Effector memory CD4-positive, alpha-beta T cell (primary cell): Measurements from ENCODE around the gene HOXB3.

ENCODE experiments used
- DNase-seq, 3 donors: peaks; one replicate each; pipeline ENCODE4 v3.0.0-alpha.2; 2020
- H3K27ac ChIP-seq: 2 replicates; pipeline ENCODE4 v1.7.0; 2013; ENCODE audit warnings: mild to moderate bottlenecking, low read length, moderate library complexity; ENCODE audit not compliant: insufficient read depth, poor library complexity, severe bottlenecking
- H3K27me3 ChIP-seq: replicated peaks from 2 replicates; pipeline ENCODE4 v1.7.0; 2013; ENCODE audit warnings: mild to moderate bottlenecking, low read length; ENCODE audit not compliant: insufficient read depth, control insufficient read depth, poor library complexity, severe bottlenecking
- H3K36me3 ChIP-seq: 2 replicates; pipeline ENCODE4 v1.7.0; 2013; ENCODE audit warnings: mild to moderate bottlenecking, low read length, moderate library complexity; ENCODE audit not compliant: control insufficient read depth, insufficient read depth
- H3K4me1 ChIP-seq: 2 replicates; pipeline ENCODE4 v1.7.0; 2013; ENCODE audit warnings: low read length, mild to moderate bottlenecking; ENCODE audit not compliant: control insufficient read depth, insufficient read depth, poor library complexity, severe bottlenecking
- H3K4me3 ChIP-seq: 2 replicates; pipeline ENCODE4 v1.7.0; 2013; ENCODE audit warnings: low read length, low read depth, mild to moderate bottlenecking; ENCODE audit not compliant: insufficient read depth, poor library complexity, severe bottlenecking
- H3K9me3 ChIP-seq: 2 replicates; pipeline ENCODE4 v1.7.0; 2013; ENCODE audit warnings: mild to moderate bottlenecking, low read length, moderate library complexity; ENCODE audit not compliant: control insufficient read depth

Gene HOXB3

DNA sequence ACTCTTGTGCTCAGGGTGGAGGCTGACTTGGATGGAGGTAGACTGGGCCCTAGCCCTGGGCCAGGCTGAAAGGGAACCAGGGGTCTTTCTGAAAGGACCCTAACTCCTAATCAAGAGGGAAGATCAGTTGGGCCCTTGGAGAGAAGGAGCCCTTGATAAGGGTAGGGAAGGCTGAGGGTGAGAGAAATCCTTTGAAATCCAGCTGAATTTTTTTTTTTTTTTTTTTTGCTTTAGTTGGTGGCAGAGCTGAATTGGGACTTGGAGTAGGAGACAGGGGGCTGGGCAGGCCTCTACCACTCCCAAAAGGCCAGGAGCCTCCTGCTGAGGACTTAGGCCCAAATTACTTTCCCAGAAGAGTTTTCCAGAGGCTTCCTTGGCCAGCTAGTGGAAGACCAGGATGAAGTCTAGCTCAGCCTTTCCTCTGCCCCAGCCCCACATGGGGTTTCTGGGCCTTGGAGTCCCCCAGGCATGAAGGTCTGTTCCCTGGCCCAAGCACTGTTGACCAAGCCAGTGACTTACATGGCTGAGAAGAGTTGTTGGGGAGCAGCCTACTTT is 643 bp upstream of the HOXB3 start:
- peaks cover 27% of the 10 kb centered on the region for H3K4me1 ChIP-seq
- H3K27me3 ChIP-seq = peaks cover 30% of the 10 kb centered on the region
- H3K36me3 ChIP-seq = no peaks in the 10 kb centered on the region
- no peaks in the 10 kb centered on the region for H3K9me3 ChIP-seq
- no peak overlapping the region for H3K4me3 ChIP-seq
- H3K27ac ChIP-seq = no peak overlapping the region
- DNase-seq = no peak

DNA sequence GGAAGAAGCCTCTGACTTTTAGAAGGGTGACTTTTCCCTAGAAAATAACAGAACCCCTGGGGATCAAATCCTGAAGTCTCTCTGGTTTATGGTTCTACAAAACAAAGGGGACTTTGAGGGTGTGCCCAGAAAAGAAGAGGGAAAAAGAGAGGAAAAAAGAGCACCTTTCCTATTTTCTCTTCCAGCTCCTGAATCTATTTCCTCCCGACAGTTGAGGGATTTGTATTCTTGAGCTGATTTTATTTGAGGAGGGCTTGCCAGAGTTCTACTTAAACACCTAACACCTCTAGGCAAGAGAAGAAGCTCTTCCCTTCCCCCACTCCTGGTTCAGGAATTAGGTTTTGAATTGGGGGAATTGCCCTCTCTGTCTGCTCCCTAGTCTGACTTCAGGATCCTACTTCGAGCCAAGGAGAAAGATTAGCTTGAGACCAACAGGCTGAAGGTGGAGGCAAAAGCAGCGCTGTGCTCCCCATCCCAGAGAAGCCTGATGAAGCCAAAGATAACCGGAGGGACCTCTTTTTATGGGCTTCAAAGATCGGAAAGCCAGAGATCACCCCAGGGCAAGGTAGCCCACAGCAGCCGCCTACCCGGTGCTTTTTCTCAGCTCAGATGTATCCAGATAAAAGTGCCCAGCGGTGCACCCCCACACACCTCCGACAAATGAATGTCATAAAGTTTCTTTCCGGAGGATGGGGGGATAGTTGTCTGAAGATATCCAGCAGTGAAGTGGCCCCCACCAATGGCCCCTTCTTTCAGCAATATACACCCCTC is 796 bp downstream of the HOXB3 start:
- Histone ChIP-seq H3K36me3 (no peaks in the 10 kb centered on the region), H3K4me3 (no peak overlapping the region), H3K4me1 (peaks cover 33% of the 10 kb centered on the region), H3K9me3 (no peaks in the 10 kb centered on the region), H3K27ac (no peak overlapping the region), H3K27me3 (peaks cover 26% of the 10 kb centered on the region)
- no peak for DNase-seq

DNA sequence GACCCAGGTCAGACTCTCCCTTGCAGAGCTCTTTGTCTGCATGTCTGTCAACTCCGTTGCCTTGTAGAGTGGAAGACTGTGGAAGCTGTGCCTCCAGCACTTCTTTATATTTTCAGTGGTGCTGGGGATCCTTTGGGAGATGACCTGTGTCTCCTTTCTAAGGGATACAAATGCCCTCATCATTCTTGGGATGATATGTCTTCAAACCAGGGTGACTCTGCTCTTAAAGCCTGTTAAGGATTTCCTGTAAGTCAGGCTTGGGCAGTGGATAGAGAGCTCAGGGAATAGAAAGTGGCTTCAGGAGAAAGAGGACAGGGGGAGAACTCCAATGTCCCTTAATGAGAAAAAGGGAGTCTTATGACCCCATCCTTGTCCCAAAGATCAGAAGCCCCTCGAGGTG is 1.5 kb downstream of the HOXB3 start:
- DNase-seq = no peak
- Histone ChIP-seq H3K27ac (no peak overlapping the region), H3K27me3 (peaks cover 23% of the 10 kb centered on the region), H3K4me3 (no peak overlapping the region), H3K4me1 (peaks cover 33% of the 10 kb centered on the region), H3K9me3 (no peaks in the 10 kb centered on the region), H3K36me3 (no peaks in the 10 kb centered on the region)

DNA sequence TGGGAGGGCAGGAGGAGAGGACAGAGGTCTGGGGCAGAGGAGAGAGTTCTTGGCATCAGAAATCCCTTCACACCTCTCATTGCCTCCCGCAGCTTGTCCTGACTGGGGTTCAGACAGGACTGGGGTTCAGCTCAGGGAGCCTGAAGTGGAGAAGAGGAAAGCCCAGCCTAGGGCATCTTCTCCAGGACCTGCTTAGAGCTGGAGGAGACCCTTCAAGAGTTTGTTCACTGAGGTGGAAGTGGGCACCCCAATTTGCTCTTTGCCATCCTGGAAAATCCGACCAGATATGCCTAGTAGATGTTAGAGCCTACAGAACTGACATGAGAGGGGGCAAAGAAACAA is 2.0 kb downstream of the HOXB3 start:
- Histone ChIP-seq H3K9me3 (no peaks in the 10 kb centered on the region), H3K4me1 (peaks cover 28% of the 10 kb centered on the region), H3K36me3 (no peaks in the 10 kb centered on the region), H3K27me3 (peaks cover 19% of the 10 kb centered on the region), H3K4me3 (no peak overlapping the region), H3K27ac (no peak overlapping the region)
- no peak for DNase-seq

DNA sequence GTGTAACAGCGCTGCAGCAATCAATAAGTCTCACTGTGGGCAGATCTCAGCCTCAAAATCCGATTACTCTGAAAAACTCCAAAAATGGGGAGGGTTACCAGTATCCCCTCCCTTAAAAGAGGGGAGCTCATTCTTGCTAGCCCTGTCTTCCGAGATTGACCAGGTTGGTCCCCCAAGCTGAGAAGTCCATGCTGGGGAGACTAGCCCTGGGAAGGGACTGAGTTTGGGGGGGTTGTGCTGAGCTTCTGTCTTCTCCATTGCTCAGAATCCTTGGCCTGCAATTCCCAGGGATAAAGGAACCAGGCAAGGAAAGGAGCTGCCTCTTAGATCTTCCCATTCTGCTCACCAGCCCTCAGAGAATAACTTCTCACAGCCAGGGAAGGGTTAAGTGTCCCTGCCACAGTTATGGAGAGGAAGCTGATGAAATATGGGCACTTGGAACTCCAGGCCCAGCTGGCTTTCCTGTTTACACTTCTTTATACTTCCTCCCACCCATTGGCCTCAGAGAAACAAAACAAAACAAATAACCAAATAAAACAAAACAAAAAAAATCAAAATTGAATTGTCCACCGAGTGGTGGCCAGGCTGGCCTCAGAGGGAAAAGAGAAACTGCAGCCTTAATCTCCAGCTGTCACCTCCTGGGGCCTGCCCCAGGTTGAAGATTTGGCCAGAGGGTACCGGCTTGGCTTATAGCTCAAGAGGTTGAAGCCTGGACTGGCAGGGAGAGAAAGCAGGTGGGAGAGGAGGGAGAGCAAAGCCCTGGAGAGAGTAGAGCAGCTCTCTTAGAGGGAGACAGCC is 2.6 kb downstream of the HOXB3 start:
- H3K4me3 ChIP-seq = no peak overlapping the region
- no peaks in the 10 kb centered on the region for H3K9me3 ChIP-seq
- peaks cover 22% of the 10 kb centered on the region for H3K4me1 ChIP-seq
- peaks cover 15% of the 10 kb centered on the region for H3K27me3 ChIP-seq
- H3K27ac ChIP-seq = no peak overlapping the region
- DNase-seq = no peak
- no peaks in the 10 kb centered on the region for H3K36me3 ChIP-seq

DNA sequence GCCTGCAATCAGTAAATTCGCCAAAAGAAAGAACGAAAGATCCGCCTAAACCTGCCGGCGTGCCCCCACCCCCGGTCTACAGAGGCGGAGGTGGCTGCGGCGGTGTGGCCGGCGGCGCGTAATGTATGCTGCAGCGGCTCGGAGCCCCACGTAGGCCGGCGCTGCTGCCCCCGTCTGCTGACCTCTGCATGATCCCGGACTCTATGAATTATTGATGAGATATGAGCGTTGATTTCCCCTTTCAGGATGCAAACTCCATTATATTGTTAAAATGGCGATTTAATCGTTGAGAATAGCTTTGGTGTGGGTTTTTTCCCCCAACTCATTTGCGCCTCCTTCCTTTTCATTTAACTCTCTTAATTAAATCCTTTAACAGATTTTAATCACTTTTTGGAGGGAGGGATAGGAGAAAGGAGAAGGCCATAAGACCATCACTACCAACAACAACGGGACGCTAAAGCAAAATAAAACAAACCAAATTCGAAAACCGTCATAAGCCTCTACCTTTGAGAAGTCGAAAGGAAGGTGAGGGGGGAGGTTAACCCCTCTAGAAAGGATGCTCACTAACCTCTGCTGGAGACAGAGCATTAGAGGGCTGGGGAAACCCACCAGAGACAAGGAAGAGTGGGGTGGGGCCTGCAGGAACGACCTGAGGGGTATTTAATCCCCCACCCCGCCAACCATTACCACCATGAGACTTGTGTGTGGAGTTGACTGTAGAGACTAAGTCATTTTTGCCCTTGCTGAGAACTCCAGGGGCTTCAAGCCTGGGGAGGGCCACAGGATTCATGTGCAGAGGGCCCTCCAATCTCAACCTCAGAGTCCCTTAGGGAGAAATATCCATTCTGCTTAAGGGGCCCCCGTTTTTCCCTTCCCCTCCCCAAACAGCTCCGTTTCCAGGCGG is 3.4 kb downstream of the HOXB3 start:
- Histone ChIP-seq H3K27ac (no peak overlapping the region), H3K4me3 (peak overlapping the region; percentile 64), H3K27me3 (peaks cover 16% of the 10 kb centered on the region), H3K9me3 (no peaks in the 10 kb centered on the region), H3K4me1 (peaks cover 17% of the 10 kb centered on the region), H3K36me3 (no peaks in the 10 kb centered on the region)
- DNase-seq = no peak

DNA sequence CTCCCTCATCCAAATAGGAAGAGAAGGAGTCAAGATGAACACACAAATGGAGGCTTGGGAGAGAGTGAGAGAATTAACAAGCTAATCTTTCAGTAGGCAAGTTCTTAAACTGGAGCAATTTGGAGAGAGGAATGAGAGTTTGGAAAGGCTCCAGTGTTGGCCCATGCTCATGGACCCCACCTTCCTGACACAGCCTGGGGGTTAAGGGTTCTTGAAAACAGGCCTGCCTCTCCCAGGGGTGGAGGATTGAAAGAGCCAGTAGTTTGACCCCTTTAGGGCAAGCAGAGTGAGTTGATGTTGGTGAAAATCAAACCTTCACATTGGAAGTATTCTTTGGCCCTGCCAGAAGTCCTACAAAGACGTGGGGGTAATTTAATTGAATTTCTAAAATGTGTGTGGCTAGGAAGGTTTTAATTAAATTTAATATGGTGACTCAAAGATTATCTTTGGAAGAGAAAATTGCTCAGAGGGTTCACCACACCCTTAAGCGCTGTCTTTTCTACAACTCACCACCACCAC is 5.8 kb downstream of the HOXB3 start:
- H3K27me3 ChIP-seq = peaks cover 32% of the 10 kb centered on the region
- no peaks in the 10 kb centered on the region for H3K9me3 ChIP-seq
- H3K4me1 ChIP-seq = peaks cover 19% of the 10 kb centered on the region
- no peaks in the 10 kb centered on the region for H3K36me3 ChIP-seq
- no peak overlapping the region for H3K4me3 ChIP-seq
- no peak overlapping the region for H3K27ac ChIP-seq
- no peak for DNase-seq

DNA sequence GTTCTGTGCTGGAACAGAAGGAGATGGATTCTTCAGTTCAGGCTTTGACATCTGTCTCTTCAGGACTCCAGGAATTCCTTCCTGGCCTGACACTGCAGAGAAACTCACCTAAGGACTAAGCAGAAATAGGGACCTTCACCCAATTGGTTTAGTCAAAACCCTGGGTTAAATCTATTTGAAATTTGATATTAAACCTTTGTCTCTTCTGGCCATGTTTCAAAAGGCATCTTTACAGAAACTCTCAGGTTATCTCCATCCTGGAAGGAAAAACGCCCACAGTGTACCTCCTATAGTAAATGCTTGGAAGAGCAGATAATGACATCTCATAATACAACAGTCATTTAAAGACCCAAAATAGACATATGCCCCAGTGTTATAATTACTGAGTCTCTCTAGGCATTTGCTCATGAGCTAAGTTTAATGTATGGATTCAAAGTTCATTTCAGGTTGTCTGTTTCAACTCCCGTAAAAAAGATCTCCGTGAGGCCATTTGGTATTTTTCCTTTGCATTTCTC is 6.3 kb downstream of the HOXB3 start:
- H3K4me3 ChIP-seq = no peak overlapping the region
- H3K36me3 ChIP-seq = no peaks in the 10 kb centered on the region
- H3K4me1 ChIP-seq = peaks cover 24% of the 10 kb centered on the region
- H3K27ac ChIP-seq = no peak overlapping the region
- DNase-seq = no peak
- H3K27me3 ChIP-seq = peaks cover 32% of the 10 kb centered on the region
- no peaks in the 10 kb centered on the region for H3K9me3 ChIP-seq

DNA sequence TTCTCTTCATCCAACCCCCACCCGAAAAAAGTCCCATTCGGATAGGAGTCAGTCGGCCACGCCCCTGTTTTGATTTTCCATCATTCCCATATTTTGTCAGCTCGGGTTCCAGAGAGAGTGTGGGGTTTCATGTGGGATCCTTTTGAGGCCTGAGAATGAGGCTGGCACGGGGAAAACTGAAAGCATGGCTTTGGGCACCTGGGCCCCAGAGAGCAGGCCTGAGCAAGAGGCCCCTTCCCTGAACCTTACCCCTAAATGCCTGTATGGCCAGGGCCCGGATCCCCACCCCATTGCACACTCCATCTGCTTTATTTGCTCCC is 7.3 kb downstream of the HOXB3 start:
- peaks cover 32% of the 10 kb centered on the region for H3K27me3 ChIP-seq
- DNase-seq = no peak
- no peaks in the 10 kb centered on the region for H3K9me3 ChIP-seq
- H3K4me1 ChIP-seq = peaks cover 26% of the 10 kb centered on the region
- H3K4me3 ChIP-seq = no peak overlapping the region
- H3K36me3 ChIP-seq = no peaks in the 10 kb centered on the region
- H3K27ac ChIP-seq = no peak overlapping the region
